HepG2 (cell line): ENCODE measurements around the gene PUS1. TPM values are rescaled to one million over a fixed set of nuclear protein-coding genes. Genes with fewer than 3 reads are reported as not detected.

ENCODE experiments used
- ATAC-seq: fragments of 200-7000 bp; cut with Tn5 transposase; 3 replicates; pipeline ENCODE4 v1.9.1; 2020; ENCODE audit warnings: mild to moderate bottlenecking, moderate library complexity
- BruUV-seq: library from RNA; stranded (reverse); fragments of 400-500 nt; replicated peaks from 2 replicates; lab custom pipeline; 2021; lab: Mats Ljungman, UMichigan
- CTCF ChIA-PET: fragments of 300-600 bp; formaldehyde crosslinking; extraction: SDS; loops from one replicate; lab custom pipeline; 2021; ENCODE audit warnings: low total read pairs, inconsistent platforms, low intra/inter-chr PET ratio; lab: Yijun Ruan, JAX
- POLR2A ChIA-PET: fragments of 350-600 bp; sonication (Branson Sonifier 250); formaldehyde crosslinking; loops from one replicate; lab custom pipeline; 2020; ENCODE audit warnings: antibody characterized with exemption, inconsistent platforms; lab: Yijun Ruan, JAX
- DNase-seq: peaks from one replicate; pipeline ENCODE4 v3.0.0-alpha.2; 2015; ENCODE audit warnings: low spot score
- FAIRE-seq: peaks from 3 replicates; lab custom pipeline; 2011; peaks lifted over from hg19 to GRCh38; lab: Jason Lieb, UNC
- H2AFZ ChIP-seq: one replicate; pipeline ENCODE4 v1.6.1; 2011; ENCODE audit warnings: low read length, inconsistent platforms
- H3K27ac ChIP-seq: fragments of 300-600 bp; 3 replicates; pipeline ENCODE4 v1.8.0; 2011; ENCODE audit warnings: mixed run types, mild to moderate bottlenecking, mixed read lengths, low read length, inconsistent platforms; ENCODE audit not compliant: insufficient read depth; ENCODE audit errors: extremely low read length
- H3K27me3 ChIP-seq, 2 experiments: fragments of 200-600 bp in 1 of 2; 2 replicates in 1 of 2; 3 replicates in 1 of 2; pipeline versions ENCODE4 v1.6.0 to v1.8.0; 2011; ENCODE audit warnings: low read length in 2 of 2, mild to moderate bottlenecking in 2 of 2, moderate library complexity in 2 of 2, inconsistent platforms in 1 of 2; ENCODE audit not compliant: insufficient read depth in 2 of 2, control insufficient read depth in 1 of 2
- H3K36me3 ChIP-seq, 2 experiments: fragments of 200-600 bp in 1 of 2; replicated peaks in 1 of 2; 2 replicates in 1 of 2; 3 replicates in 1 of 2; pipeline versions ENCODE4 v1.5.1 to v1.8.0; 2011; ENCODE audit warnings: low read length in 2 of 2, inconsistent platforms in 1 of 2; ENCODE audit not compliant: insufficient read depth in 2 of 2, control insufficient read depth in 1 of 2
- H3K4me1 ChIP-seq: 2 replicates; pipeline ENCODE4 v1.5.1; 2012; ENCODE audit warnings: low read length, inconsistent platforms; ENCODE audit not compliant: insufficient read depth
- H3K4me2 ChIP-seq: 2 replicates; pipeline ENCODE4 v1.6.0; 2011; ENCODE audit warnings: low read depth, low read length, inconsistent platforms
- H3K4me3 ChIP-seq, 3 experiments: fragments of 200-600 bp in 1 of 3; sonication (generic), shearing (Covaris generic) in 1 of 3; replicated peaks in 1 of 3; 2 replicates each; pipeline ENCODE4 v1.5.1; 2011 to 2016; ENCODE audit warnings: low read length in 3 of 3, inconsistent platforms in 2 of 3, low read depth in 2 of 3, mild to moderate bottlenecking in 2 of 3, control low read depth in 1 of 3, mixed read lengths in 1 of 3; ENCODE audit not compliant: insufficient read depth in 1 of 3
- H3K79me2 ChIP-seq: one replicate; pipeline ENCODE4 v1.6.1; 2011; ENCODE audit warnings: low read length, inconsistent platforms; ENCODE audit not compliant: insufficient read depth
- H3K9ac ChIP-seq: 2 replicates; pipeline ENCODE4 v1.6.0; 2011; ENCODE audit warnings: mild to moderate bottlenecking, low read depth, low read length, inconsistent platforms; ENCODE audit not compliant: insufficient read depth
- H3K9me3 ChIP-seq: 2 replicates; pipeline ENCODE4 v1.5.1; 2012; ENCODE audit warnings: mild to moderate bottlenecking, low read length
- H4K20me1 ChIP-seq: 2 replicates; pipeline ENCODE4 v1.6.0; 2011; ENCODE audit warnings: inconsistent platforms, mild to moderate bottlenecking, low read length, moderate library complexity; ENCODE audit not compliant: insufficient read depth
- CAMTA2 ChIP-seq: sonication (generic); formaldehyde crosslinking; IDR thresholded peaks from 2 replicates; pipeline ENCODE4 v1.4.0; 2020; ENCODE audit warnings: mild to moderate bottlenecking, missing genetic modification reagents, borderline replicate concordance
- HNRNPLL ChIP-seq: fragments of 200-400 bp; formaldehyde crosslinking; IDR thresholded peaks from 2 replicates; pipeline ENCODE4 v1.6.1; 2017; ENCODE audit warnings: mild to moderate bottlenecking, low read depth, low read length; ENCODE audit not compliant: poor library complexity, severe bottlenecking
- KDM5B ChIP-seq: sonication (generic); formaldehyde crosslinking; IDR thresholded peaks from 2 replicates; pipeline ENCODE4 v1.4.0; 2020; ENCODE audit warnings: missing genetic modification reagents, mild to moderate bottlenecking, borderline replicate concordance
- RAD51 ChIP-seq: fragments of 450-650 bp; IDR thresholded peaks from 2 replicates; pipeline ENCODE4 v1.6.1; 2016; ENCODE audit warnings: borderline replicate concordance
- RELA ChIP-seq: sonication (generic); formaldehyde crosslinking; IDR thresholded peaks from 2 replicates; pipeline ENCODE4 v1.4.0; 2020; ENCODE audit warnings: missing genetic modification reagents
- SIN3B ChIP-seq: fragments of 150-350 bp; IDR thresholded peaks from 2 replicates; pipeline ENCODE4 v1.6.1; 2014; ENCODE audit warnings: low read length
- U2AF1 ChIP-seq: fragments of 200-400 bp; formaldehyde crosslinking; optimal IDR thresholded peaks from 2 replicates; pipeline ENCODE3; 2017; ENCODE audit warnings: mild to moderate bottlenecking, low read depth, low read length
- ZNF234 ChIP-seq: sonication (generic); formaldehyde crosslinking; conservative IDR thresholded peaks from 2 replicates; pipeline ENCODE4 v1.5.1; 2020; ENCODE audit warnings: mild to moderate bottlenecking, missing genetic modification reagents
- ZNF251 ChIP-seq: sonication (generic); formaldehyde crosslinking; IDR thresholded peaks from 2 replicates; pipeline ENCODE4 v1.9.0; 2021; ENCODE audit warnings: mild to moderate bottlenecking, missing genetic modification reagents
- ZNF431 ChIP-seq: sonication (generic); formaldehyde crosslinking; IDR thresholded peaks from 2 replicates; pipeline ENCODE4 v1.9.0; 2022; ENCODE audit warnings: missing genetic modification reagents, low read depth, mild to moderate bottlenecking, borderline replicate concordance
- ZNF563 ChIP-seq: sonication (generic); formaldehyde crosslinking; IDR thresholded peaks from 2 replicates; pipeline ENCODE4 v1.8.0; 2022; ENCODE audit warnings: mild to moderate bottlenecking, moderate library complexity, missing genetic modification reagents
- ZNF572 ChIP-seq: sonication (generic); formaldehyde crosslinking; IDR thresholded peaks from 2 replicates; pipeline ENCODE4 v1.5.1; 2020; ENCODE audit warnings: mild to moderate bottlenecking, missing genetic modification reagents
- WGBS: methylation state at CpG from one replicate; pipeline ENCODE4 v1.1.6; 2017; ENCODE audit warnings: low lambda C conversion rate; 5-methylcytosine and 5-hydroxymethylcytosine counted together
- in situ Hi-C: cut with HindIII; loops from 2 replicates; pipeline ENCODE4 v1.10.0; 2017; ENCODE audit warnings: low pct_unique_long_range_greater_than_20kb; ENCODE audit not compliant: extremely low pct_ligation_motif_present
- intact Hi-C: fragments of 100-400 bp; cut with micrococcal nuclease; formaldehyde crosslinking; loops from one replicate; pipeline ENCODE4 v1.10.0; 2022; ENCODE audit not compliant: unreplicated experiment
- polyA plus RNA-seq, 8 experiments: library from polyadenylated mRNA; depleted of rRNA in 3 of 8; stranded (reverse) in 7 of 8; unstranded in 1 of 8; fragments of >200 nt; fragmentation: Illumina TruSeq in 4 of 8; extraction: Trizol in 4 of 8; gene quantifications; 2 replicates each; pipeline versions ENCODE4 v1.2.1 to v1.2.3, GENCODE V29; 2011 to 2016; ENCODE audit warnings: low read depth in 4 of 8, missing spikeins in 1 of 8, mixed read lengths in 1 of 8; ENCODE audit not compliant: insufficient read depth in 1 of 8
- total RNA-seq, 5 experiments: library from RNA; depleted of rRNA; stranded (reverse); fragments of >200 nt; fragmentation: Illumina TruSeq; extraction: Trizol; gene quantifications; 2 replicates each; pipeline ENCODE4 v1.2.3, GENCODE V29; 2016; ENCODE audit warnings: low read depth in 1 of 5
- TF ChIP-seq, protein P1 (sequence below): sonication (generic); formaldehyde crosslinking; IDR thresholded peaks from 2 replicates; pipeline ENCODE4 v1.9.0; 2021; ENCODE audit warnings: mild to moderate bottlenecking, missing genetic modification reagents

PUS1 gene
- total and polyA plus RNA-seq, 2 of the 13 experiments (the other 11 are each of a cell fraction or from before 2014, with no cell fraction given), result 19.2 to 24.7 TPM

DNA sequence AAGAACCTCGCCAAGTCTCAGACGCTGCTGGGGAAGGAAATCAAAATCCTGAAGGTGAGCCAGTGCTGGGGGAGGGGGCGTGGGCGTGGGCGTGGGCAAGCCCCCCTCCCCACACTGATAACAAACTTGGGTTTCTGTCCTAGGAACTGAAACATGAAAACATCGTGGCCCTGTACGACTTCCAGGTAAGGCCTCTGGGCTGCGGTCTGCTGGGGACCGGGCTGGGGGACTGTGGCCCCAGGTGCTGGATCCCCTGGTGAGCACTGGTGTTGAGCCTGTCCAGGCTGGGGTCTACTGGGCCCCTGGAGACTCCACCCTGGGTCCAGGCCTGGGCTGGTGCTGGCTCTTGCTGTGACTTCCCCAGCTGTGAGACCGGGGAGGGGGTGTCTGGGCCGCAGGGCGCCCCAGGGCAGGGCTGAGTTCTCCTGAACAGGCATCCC, 33.4 kb upstream of the PUS1 start:
- TF ChIP-seq ZNF234, result 0 out of 2 replicates have a peak, but pooled peaks have one; percentile 72
- TF ChIP-seq, protein P1, sequence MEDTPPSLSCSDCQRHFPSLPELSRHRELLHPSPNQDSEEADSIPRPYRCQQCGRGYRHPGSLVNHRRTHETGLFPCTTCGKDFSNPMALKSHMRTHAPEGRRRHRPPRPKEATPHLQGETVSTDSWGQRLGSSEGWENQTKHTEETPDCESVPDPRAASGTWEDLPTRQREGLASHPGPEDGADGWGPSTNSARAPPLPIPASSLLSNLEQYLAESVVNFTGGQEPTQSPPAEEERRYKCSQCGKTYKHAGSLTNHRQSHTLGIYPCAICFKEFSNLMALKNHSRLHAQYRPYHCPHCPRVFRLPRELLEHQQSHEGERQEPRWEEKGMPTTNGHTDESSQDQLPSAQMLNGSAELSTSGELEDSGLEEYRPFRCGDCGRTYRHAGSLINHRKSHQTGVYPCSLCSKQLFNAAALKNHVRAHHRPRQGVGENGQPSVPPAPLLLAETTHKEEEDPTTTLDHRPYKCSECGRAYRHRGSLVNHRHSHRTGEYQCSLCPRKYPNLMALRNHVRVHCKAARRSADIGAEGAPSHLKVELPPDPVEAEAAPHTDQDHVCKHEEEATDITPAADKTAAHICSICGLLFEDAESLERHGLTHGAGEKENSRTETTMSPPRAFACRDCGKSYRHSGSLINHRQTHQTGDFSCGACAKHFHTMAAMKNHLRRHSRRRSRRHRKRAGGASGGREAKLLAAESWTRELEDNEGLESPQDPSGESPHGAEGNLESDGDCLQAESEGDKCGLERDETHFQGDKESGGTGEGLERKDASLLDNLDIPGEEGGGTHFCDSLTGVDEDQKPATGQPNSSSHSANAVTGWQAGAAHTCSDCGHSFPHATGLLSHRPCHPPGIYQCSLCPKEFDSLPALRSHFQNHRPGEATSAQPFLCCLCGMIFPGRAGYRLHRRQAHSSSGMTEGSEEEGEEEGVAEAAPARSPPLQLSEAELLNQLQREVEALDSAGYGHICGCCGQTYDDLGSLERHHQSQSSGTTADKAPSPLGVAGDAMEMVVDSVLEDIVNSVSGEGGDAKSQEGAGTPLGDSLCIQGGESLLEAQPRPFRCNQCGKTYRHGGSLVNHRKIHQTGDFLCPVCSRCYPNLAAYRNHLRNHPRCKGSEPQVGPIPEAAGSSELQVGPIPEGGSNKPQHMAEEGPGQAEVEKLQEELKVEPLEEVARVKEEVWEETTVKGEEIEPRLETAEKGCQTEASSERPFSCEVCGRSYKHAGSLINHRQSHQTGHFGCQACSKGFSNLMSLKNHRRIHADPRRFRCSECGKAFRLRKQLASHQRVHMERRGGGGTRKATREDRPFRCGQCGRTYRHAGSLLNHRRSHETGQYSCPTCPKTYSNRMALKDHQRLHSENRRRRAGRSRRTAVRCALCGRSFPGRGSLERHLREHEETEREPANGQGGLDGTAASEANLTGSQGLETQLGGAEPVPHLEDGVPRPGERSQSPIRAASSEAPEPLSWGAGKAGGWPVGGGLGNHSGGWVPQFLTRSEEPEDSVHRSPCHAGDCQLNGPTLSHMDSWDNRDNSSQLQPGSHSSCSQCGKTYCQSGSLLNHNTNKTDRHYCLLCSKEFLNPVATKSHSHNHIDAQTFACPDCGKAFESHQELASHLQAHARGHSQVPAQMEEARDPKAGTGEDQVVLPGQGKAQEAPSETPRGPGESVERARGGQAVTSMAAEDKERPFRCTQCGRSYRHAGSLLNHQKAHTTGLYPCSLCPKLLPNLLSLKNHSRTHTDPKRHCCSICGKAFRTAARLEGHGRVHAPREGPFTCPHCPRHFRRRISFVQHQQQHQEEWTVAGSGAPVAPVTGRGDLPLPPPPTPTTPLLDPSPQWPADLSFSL (CRISPR knock-in tag), result 0 out of 2 replicates have a peak, but pooled peaks have one; percentile 27
- 0 out of 2 replicates have a peak, but pooled peaks have one; percentile 52 for TF ChIP-seq ZNF251
- 0 out of 2 replicates have a peak, but pooled peaks have one; percentile 41 for TF ChIP-seq SIN3B
- peak; percentile 29 for TF ChIP-seq U2AF1
- TF ChIP-seq HNRNPLL, result peak; percentile 16
- no peak for TF ChIP-seq KDM5B (CRISPR knock-in tag)
- TF ChIP-seq RELA (CRISPR knock-in tag), result no peak
- no peak for TF ChIP-seq RAD51
- TF ChIP-seq CAMTA2 (CRISPR knock-in tag), result 0 out of 2 replicates have a peak, but pooled peaks have one; percentile 14
- peak; percentile 29; the same call in 1 of the 2 replicates for TF ChIP-seq ZNF572 (CRISPR knock-in tag)
- no peak for TF ChIP-seq ZNF431 (CRISPR knock-in tag)
- peak; percentile 26; the same call in 1 of the 2 replicates for TF ChIP-seq ZNF563 (CRISPR knock-in tag)
- TSS peak; percentile 65 for BruUV-seq
- 2% methylated on average over 9 of the region's 12 CpGs for WGBS
- Histone ChIP-seq H3K36me3 (peaks cover 1 to 5% of the 10 kb centered on the region in 2 experiments; a peak in 3 of 5 replicates), H2AFZ (no peak overlapping the region), H4K20me1 (peaks cover 15% of the 10 kb centered on the region; the same call in 1 of the 2 replicates), H3K79me2 (peaks cover 9% of the 10 kb centered on the region), H3K9me3 (no peaks in the 10 kb centered on the region), H3K4me1 (peaks cover 24% of the 10 kb centered on the region), H3K4me2 (peak overlapping the region; percentile 89), H3K9ac (peak overlapping the region; percentile 74), H3K27ac (peak overlapping the region; percentile 79), H3K27me3 (peaks cover 0 to 2% of the 10 kb centered on the region in 2 experiments; a peak in 3 of 5 replicates), H3K4me3 (peak overlapping the region; percentile 66 to 82 (median 72))
- in situ Hi-C loops, result no loop called here
- DNase-seq (no peak), FAIRE-seq (no peak), ATAC-seq (peak; percentile 42)
- ChIA-PET POLR2A (interaction anchor here (1.3 to 1.6 kb wide), 4 partner anchors 32 to 42 kb away, joined by 3 to 8 read pairs (median 6); no protein-coding TSS in a partner anchor), CTCF (no interaction called here)
- intact Hi-C loops, result loop anchor here (1.0 to 10.0 kb wide), 2 partner anchors 35 to 61 kb away; no protein-coding TSS in a partner anchor
